ENCODE measurements around the gene ANKFY1.

The ANKFY1 gene

DNA sequence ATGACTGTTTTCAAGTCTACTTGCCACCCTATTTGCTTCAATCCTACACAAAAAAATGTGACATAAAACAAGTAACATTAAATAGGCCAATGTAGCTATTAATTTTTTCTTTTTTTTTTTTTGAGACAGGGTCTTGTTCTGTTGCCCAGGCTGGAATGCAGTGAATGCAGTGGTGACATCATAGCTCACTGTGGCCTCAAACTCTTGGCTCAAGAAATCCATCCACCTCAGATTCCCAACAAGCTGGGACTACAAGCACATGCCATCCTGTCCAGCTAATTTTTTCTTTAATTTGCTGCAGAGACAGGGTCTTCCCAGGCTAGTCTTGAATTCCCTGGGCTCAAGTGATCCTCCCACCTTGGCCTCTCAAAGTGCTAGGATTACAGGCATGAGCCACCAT lies 29.4 kb downstream of the ANKFY1 start:
- no peaks in the 10 kb centered on the region for H3K9me3 ChIP-seq (ENCODE audit: insufficient read depth, low read length)
- H3K9ac ChIP-seq (ENCODE audit: low read length): no peak overlapping the region
- no peaks in the 10 kb centered on the region for H4K20me1 ChIP-seq (ENCODE audit: insufficient read depth, low read length)
- no peaks in the 10 kb centered on the region for H3K36me3 ChIP-seq (replicated peaks; ENCODE audit: low read depth, low read length)
- no peak overlapping the region for H3K4me2 ChIP-seq (ENCODE audit: low read length)
- H3K79me2 ChIP-seq (ENCODE audit: low read length): no peaks in the 10 kb centered on the region
- H3K27me3 ChIP-seq (ENCODE audit: low read depth, low read length): no peaks in the 10 kb centered on the region
- no peak overlapping the region for H2AFZ ChIP-seq (ENCODE audit: low read depth, low read length)
- TF ChIP-seq, protein P1, sequence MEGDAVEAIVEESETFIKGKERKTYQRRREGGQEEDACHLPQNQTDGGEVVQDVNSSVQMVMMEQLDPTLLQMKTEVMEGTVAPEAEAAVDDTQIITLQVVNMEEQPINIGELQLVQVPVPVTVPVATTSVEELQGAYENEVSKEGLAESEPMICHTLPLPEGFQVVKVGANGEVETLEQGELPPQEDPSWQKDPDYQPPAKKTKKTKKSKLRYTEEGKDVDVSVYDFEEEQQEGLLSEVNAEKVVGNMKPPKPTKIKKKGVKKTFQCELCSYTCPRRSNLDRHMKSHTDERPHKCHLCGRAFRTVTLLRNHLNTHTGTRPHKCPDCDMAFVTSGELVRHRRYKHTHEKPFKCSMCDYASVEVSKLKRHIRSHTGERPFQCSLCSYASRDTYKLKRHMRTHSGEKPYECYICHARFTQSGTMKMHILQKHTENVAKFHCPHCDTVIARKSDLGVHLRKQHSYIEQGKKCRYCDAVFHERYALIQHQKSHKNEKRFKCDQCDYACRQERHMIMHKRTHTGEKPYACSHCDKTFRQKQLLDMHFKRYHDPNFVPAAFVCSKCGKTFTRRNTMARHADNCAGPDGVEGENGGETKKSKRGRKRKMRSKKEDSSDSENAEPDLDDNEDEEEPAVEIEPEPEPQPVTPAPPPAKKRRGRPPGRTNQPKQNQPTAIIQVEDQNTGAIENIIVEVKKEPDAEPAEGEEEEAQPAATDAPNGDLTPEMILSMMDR (IDR thresholded peaks at IDR 0.05; ENCODE audit: low read depth, low read length): no peak
- no peak for TF ChIP-seq EZH2phosphoT487 (IDR thresholded peaks at IDR 0.05; ENCODE audit: low read depth)
- H3K27ac ChIP-seq (ENCODE audit: low read length): no peak overlapping the region
- H3K4me1 ChIP-seq (ENCODE audit: low read length): no peaks in the 10 kb centered on the region
- no peak overlapping the region for H3K4me3 ChIP-seq (ENCODE audit: low read length)

GRCh38 chr17:4233668-4234258 lies 30.0 kb downstream of the ANKFY1 start:
- H3K79me2 ChIP-seq (ENCODE audit: low read length): no peaks in the 10 kb centered on the region
- no peaks in the 10 kb centered on the region for H3K27me3 ChIP-seq (ENCODE audit: low read depth, low read length)
- TF ChIP-seq, protein P1 (IDR thresholded peaks at IDR 0.05; ENCODE audit: low read depth, low read length): no peak
- no peak for TF ChIP-seq EZH2phosphoT487 (IDR thresholded peaks at IDR 0.05; ENCODE audit: low read depth)
- no peaks in the 10 kb centered on the region for H3K36me3 ChIP-seq (replicated peaks; ENCODE audit: low read depth, low read length)
- no peaks in the 10 kb centered on the region for H3K4me1 ChIP-seq (ENCODE audit: low read length)
- H2AFZ ChIP-seq (ENCODE audit: low read depth, low read length): no peak overlapping the region
- H3K4me2 ChIP-seq (ENCODE audit: low read length): no peak overlapping the region
- no peak overlapping the region for H3K27ac ChIP-seq (ENCODE audit: low read length)
- H3K9me3 ChIP-seq (ENCODE audit: insufficient read depth, low read length): no peaks in the 10 kb centered on the region
- H4K20me1 ChIP-seq (ENCODE audit: insufficient read depth, low read length): no peaks in the 10 kb centered on the region
- no peak overlapping the region for H3K9ac ChIP-seq (ENCODE audit: low read length)
- no peak overlapping the region for H3K4me3 ChIP-seq (ENCODE audit: low read length)

GRCh38 chr17:4232168-4232813 lies 31.5 kb downstream of the ANKFY1 start:
- no peaks in the 10 kb centered on the region for H3K79me2 ChIP-seq (ENCODE audit: low read length)
- H2AFZ ChIP-seq (ENCODE audit: low read depth, low read length): no peak overlapping the region
- H3K36me3 ChIP-seq (replicated peaks; ENCODE audit: low read depth, low read length): no peaks in the 10 kb centered on the region
- H3K4me1 ChIP-seq (ENCODE audit: low read length): no peaks in the 10 kb centered on the region
- no peaks in the 10 kb centered on the region for H4K20me1 ChIP-seq (ENCODE audit: insufficient read depth, low read length)
- no peaks in the 10 kb centered on the region for H3K27me3 ChIP-seq (ENCODE audit: low read depth, low read length)
- TF ChIP-seq EZH2phosphoT487 (IDR thresholded peaks at IDR 0.05; ENCODE audit: low read depth): no peak
- TF ChIP-seq, protein P1 (IDR thresholded peaks at IDR 0.05; ENCODE audit: low read depth, low read length): no peak
- no peak overlapping the region for H3K4me3 ChIP-seq (ENCODE audit: low read length)
- H3K4me2 ChIP-seq (ENCODE audit: low read length): no peak overlapping the region
- H3K27ac ChIP-seq (ENCODE audit: low read length): no peak overlapping the region
- H3K9me3 ChIP-seq (ENCODE audit: insufficient read depth, low read length): no peaks in the 10 kb centered on the region
- H3K9ac ChIP-seq (ENCODE audit: low read length): no peak overlapping the region

DNA sequence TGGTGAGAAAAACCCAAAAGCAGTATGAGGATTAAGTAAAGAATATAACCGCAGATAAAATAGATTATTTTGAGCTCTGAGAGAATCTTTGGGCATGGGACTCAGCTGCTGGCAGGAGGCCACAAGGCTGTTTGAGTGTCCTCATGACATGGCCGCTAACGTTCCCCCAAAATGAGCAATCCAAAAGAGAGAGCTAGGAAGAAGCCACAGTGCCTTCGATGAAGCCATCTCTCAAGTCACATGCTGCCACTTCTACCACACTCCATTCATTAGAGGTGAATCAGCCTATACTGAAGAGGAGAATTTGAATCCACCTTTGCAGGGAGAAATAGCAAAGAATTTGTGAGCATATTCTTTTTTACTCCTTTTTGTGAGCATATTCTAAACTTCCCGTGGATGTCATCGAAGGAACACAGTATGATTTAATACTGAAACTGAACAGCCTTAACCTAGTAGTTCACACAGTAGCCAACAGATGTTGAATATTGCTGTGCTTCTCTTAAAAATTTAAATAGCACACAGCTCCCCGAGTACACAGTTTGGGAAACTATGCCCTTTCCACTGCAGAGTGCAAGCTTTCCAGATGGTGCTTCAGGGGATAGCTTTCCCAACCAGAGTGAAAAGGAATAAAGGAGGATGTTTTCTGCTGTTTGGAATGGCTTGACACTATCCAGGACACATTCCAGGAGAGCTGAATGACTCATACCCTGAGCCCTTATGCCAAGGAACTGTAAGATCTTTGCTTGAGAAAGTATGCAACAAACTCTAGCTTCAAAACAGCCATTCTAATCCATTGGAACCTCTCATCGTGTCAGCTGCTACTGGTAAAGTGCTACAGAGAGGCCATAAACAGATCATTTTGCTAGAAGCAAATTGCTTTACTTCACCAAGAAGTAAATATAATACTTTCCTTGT lies 33.9 kb downstream of the ANKFY1 start:
- Histone ChIP-seq H2AFZ (ENCODE audit: low read depth, low read length) (no peak overlapping the region), H3K9ac (ENCODE audit: low read length) (no peak overlapping the region), H3K4me1 (ENCODE audit: low read length) (no peaks in the 10 kb centered on the region), H3K27ac (ENCODE audit: low read length) (no peak overlapping the region), H3K36me3 (replicated peaks; ENCODE audit: low read depth, low read length) (no peaks in the 10 kb centered on the region), H3K9me3 (ENCODE audit: insufficient read depth, low read length) (no peaks in the 10 kb centered on the region), H3K79me2 (ENCODE audit: low read length) (no peaks in the 10 kb centered on the region), H3K4me3 (ENCODE audit: low read length) (no peak overlapping the region), H3K4me2 (ENCODE audit: low read length) (no peak overlapping the region), H4K20me1 (ENCODE audit: insufficient read depth, low read length) (no peaks in the 10 kb centered on the region), H3K27me3 (ENCODE audit: low read depth, low read length) (no peaks in the 10 kb centered on the region)
- TF ChIP-seq, protein P1 (IDR thresholded peaks at IDR 0.05; ENCODE audit: low read depth, low read length): no peak
- TF ChIP-seq EZH2phosphoT487 (IDR thresholded peaks at IDR 0.05; ENCODE audit: low read depth): no peak
